ENCODE data around the gene RPL10.
"Not testable (repeated sequence)": the region's sequence is repeated elsewhere in the genome, so short reads cannot be mapped to it uniquely, and the experiment has no call there.

The RPL10 gene

DNA sequence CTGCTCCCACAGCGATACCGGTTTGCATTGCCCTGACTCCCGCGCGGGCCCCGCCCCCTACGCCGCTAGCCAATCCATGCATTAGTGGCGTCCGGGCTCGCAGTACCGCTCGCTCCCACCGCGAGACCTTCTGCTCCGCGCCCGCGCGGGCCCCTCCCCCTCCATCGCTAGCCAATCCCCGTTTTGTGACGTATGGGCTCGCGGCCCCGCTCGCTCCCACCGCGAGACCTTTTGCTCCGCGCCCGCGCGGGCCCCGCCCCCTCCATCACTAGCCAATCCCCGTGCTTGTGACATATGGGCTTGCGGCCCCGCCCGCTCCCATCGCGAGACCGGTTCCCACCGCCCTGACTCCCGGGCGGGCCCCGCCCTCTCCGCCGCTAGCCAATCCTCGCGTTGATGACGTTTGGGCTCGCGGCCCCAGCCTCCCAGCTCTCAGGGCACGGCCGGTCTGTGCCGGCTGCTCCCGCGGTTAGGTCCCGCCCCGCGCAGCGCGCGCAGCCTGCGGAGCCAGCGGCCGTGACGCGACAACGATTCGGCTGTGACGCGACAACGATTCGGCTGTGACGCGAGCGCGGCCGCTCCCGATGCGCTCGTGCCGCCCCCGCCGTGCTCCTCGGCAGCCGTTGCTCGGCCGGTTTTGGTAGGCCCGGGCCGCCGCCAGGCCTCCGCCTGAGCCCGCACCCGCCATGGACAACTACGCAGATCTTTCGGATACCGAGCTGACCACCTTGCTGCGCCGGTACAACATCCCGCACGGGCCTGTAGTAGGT is 19.2 kb upstream of the RPL10 start, which contains the start of gene EMD:
Gene EMD (plus strand): TSS at position 497 of the 770 bp plus-strand sequence. CDS start 190 bp downstream, at position 687.
- peak; percentile 100 for DNase-seq

GRCh38 chrX:154379569-154379951 is 18.6 kb upstream of the RPL10 start:
- no peak for DNase-seq

GRCh38 chrX:154380153-154380552 is 18.0 kb upstream of the RPL10 start:
- peak; percentile 32 for DNase-seq

GRCh38 chrX:154380787-154381186 is 17.4 kb upstream of the RPL10 start:
- DNase-seq, result no peak

GRCh38 chrX:154381271-154381670 is 16.9 kb upstream of the RPL10 start:
- DNase-seq, result no peak

DNA sequence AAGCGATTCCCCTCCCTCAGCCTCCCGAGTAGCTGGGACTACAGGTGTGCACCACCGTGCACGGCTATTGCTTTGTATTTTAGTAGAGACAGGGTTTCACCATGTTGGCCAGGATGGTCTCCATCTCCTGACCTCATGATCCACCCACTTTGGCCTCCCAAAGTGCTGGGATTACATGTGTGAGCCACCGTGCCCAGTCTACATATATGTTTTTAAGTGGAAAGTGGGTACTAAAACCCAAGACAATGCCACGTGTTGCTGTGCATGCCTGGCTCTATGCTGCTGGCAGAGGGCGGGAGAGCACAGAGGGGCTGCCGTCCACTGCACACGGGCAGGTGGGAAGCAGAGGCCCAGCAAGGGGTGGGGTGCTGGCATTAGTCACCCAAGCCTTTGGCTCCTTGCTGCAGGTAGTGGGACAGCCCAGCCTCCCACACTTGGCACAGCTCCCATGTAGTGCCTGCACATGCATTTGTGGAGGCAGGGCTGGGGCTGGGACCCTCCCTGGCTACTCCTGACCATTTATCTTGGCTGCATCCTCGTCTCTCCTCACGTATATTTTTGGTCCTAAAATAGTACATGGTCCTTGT is 15.6 kb upstream of the RPL10 start:
- DNase-seq, result no peak

- no peak for DNase-seq
Observed at GRCh38 chrX:154383359-154384283, 14.6 kb upstream of the RPL10 start.

- DNase-seq, result no peak
Observed at GRCh38 chrX:154384284-154384892, 13.8 kb upstream of the RPL10 start.

DNA sequence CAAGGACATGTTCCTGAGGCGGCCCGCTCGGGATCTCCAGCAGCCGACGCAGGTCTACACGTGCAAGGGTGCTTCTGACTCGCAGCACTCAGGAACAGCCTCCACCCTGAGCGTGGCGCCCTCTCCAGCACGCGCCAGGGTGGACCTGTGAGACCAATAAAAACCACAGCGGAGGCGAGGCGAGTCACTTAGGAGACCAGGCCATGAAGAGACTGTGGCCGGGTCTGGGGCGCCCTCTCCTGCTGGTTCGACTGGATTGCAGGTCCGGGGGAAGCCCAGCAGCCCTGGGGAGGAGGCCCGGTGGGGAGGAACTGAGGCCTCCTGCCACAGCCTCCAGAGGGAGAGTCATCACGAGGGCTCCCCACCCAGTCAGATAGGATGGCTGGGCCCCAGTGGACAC is 10.1 kb upstream of the RPL10 start:
- not testable (repeated sequence) for DNase-seq

GRCh38 chrX:154388649-154389048 is 9.5 kb upstream of the RPL10 start:
- DNase-seq, result not testable (repeated sequence)

- not testable (repeated sequence) for DNase-seq
Observed at GRCh38 chrX:154389812-154390747, 8.1 kb upstream of the RPL10 start.

- DNase-seq, result not testable (repeated sequence)
Observed at GRCh38 chrX:154396363-154396762, 1.8 kb upstream of the RPL10 start.

DNA sequence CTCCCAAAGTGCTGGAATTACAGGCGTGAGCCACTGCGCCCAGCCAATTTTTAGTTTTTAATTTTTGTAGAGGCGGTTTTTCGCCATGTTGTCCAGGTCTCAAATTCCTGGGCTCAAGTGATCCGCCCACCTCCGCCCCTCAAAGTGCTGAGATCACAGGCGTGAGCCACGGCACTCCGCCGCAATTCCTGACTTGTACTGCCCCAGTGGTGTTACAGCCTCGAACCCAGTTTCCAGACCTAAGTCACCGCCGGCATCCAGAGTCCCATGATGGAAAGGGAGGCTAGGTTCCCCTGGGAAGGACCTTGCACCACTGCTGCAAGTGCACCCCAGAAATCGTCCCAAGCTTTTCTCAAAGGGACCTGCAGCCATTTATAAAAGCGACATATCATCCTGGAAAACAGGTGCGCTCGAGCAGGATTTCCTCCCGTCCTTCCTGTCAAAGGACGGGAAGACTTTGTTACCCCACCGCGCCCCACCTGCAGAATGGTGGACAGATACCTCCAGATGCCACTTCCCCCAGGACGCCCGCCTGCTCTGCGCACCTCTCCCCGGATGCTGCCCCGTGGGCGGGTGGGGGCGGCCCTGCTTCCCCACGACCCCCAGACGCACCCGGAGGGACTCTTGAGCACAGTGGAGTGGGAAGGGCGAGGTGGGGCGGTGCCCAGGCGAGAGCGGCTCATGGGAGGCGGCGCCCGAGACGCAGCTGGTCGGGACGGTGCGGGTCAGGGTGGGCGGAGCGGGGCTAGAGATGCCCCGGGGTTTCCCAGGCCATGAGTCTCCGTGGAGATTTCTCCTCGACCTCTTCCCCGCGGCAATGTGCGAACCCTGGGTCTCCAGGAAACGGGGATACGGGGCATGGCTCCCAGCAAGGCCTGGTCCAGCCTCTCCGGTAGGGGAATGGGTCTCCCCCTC is 947 bp upstream of the RPL10 start:
- DNase-seq, result peak; percentile 91

- DNase-seq, result peak; percentile 88
Observed at GRCh38 chrX:154398668-154399526, 720 bp downstream of the RPL10 start.

- DNase-seq, result peak; percentile 38
Observed at GRCh38 chrX:154399527-154400368, 1.6 kb downstream of the RPL10 start.

DNA sequence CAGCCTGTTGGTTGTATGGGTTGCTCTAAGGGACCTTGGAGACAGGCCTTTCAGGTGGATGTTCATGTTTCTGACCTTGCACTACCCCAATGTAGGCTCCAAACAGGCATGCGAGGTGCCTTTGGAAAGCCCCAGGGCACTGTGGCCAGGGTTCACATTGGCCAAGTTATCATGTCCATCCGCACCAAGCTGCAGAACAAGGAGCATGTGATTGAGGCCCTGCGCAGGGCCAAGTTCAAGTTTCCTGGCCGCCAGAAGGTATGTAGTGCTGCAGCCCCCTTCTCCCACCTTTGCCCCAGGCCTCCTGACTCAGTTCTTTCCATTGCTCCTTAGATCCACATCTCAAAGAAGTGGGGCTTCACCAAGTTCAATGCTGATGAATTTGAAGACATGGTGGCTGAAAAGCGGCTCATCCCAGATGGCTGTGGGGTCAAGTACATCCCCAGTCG is 2.2 kb downstream of the RPL10 start:
- not testable (repeated sequence) for DNase-seq

DNA sequence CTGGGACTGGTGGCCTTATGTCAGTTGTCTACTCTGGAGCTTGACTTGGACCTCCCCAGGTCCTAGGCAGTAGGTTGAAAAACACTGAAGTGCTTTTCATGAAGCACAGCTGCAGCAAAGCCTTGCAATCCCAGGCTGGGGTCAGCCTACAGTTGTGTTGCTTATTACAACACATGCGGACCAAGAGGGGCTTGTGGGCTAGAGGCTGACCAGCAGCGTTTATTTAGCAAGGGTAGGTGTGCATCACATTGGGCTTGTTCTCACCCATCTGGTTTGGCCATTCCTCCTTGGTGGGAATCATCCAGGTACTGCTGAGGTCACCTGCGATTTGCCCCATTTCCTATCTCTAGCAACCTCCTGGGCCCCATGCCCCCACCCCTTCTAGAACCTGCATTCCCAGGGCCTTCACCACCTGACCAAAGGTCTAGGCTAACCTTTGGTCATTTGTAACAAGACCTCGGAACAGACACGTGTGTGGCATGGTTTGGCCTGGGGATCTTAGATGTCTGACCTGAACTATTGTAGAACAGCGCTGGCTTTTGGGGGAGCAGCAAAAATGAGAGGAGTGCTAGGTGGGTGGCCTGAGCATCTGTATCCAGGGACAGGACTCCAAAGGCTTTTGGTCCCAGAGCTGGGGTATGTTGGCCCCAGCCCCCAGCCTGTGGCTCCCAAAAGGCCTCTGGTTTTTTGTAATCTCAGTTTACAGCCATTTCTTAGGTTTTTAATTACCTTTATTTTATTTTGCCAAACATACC is 3.0 kb downstream of the RPL10 start:
- peak; percentile 82 for DNase-seq

All from DMS53 (cell line).